Smooth muscle cell (in vitro differentiated cells): ENCODE results near the gene AIG1. TPM values are rescaled to one million over a fixed set of nuclear protein-coding genes. Genes with fewer than 3 reads are reported as not detected.
"Not testable (repeated sequence)": the region's sequence is repeated elsewhere in the genome, so short reads cannot be mapped to it uniquely, and the experiment has no call there.

Source experiments
- DNase-seq: peaks from one replicate; lab custom pipeline; 2025; ENCODE audit not compliant: unreplicated experiment; lab: John Stamatoyannopoulos, UW
- H2AFZ ChIP-seq: fragments of 200-600 bp; sonication (generic); 2 replicates; pipeline ENCODE4 v1.6.0; 2016; ENCODE audit warnings: antibody characterized with exemption, low read depth, mild to moderate bottlenecking
- H3F3A ChIP-seq: fragments of 200-600 bp; sonication (generic); 2 replicates; pipeline ENCODE4 v1.6.0; 2017; ENCODE audit warnings: antibody characterized with exemption, low read depth
- H3K27ac ChIP-seq: fragments of 200-600 bp; sonication (generic); 2 replicates; pipeline ENCODE4 v1.5.1; 2016; ENCODE audit warnings: low read depth, mild to moderate bottlenecking
- H3K27me3 ChIP-seq: fragments of 200-600 bp; sonication (generic); 2 replicates; pipeline ENCODE4 v1.6.1; 2016; ENCODE audit warnings: low read depth, mild to moderate bottlenecking
- H3K36me3 ChIP-seq: fragments of 200-600 bp; sonication (generic); 2 replicates; pipeline ENCODE4 v1.5.1; 2016; ENCODE audit warnings: low read depth
- H3K4me1 ChIP-seq: fragments of 200-600 bp; sonication (generic); 2 replicates; pipeline ENCODE4 v1.5.1; 2016; ENCODE audit warnings: low read depth
- H3K4me2 ChIP-seq: fragments of 200-600 bp; sonication (generic); 2 replicates; pipeline ENCODE4 v1.6.0; 2016; ENCODE audit warnings: mild to moderate bottlenecking
- H3K4me3 ChIP-seq: fragments of 200-600 bp; sonication (generic); 2 replicates; pipeline ENCODE4 v1.5.1; 2016; ENCODE audit warnings: mild to moderate bottlenecking
- H3K79me2 ChIP-seq: fragments of 200-600 bp; sonication (generic); 2 replicates; pipeline ENCODE4 v1.6.0; 2016; ENCODE audit warnings: low read depth, mild to moderate bottlenecking
- H3K9ac ChIP-seq: fragments of 200-600 bp; sonication (generic); 2 replicates; pipeline ENCODE4 v1.6.0; 2016; ENCODE audit warnings: low read depth
- H3K9me3 ChIP-seq: fragments of 200-600 bp; sonication (generic); replicated peaks from 2 replicates; pipeline ENCODE4 v1.5.1; 2016; ENCODE audit warnings: low read depth
- H4K20me1 ChIP-seq: fragments of 200-600 bp; sonication (generic); 2 replicates; pipeline ENCODE4 v1.6.0; 2016; ENCODE audit warnings: low read depth
- whole genome bisulfite sequencing: methylation state at CpG from one replicate; pipeline ENCODE4 v1.1.7; 2016; ENCODE audit warnings: low lambda C conversion rate; 5-methylcytosine and 5-hydroxymethylcytosine counted together
- polyA plus RNA-seq: library from polyadenylated mRNA; unstranded; fragments of >200 nt; fragmentation: Nextera tagmentation; extraction: Ambion mirVana; gene quantifications from 2 replicates; pipeline ENCODE4 v1.2.1, GENCODE V29; 2016
- total RNA-seq: library from RNA; depleted of rRNA; stranded (reverse); fragments of >200 nt; gene quantifications from 2 replicates; pipeline ENCODE4 v1.2.3, GENCODE V29; 2014
- TF ChIP-seq, protein P1 (sequence below): fragments of 200-600 bp; sonication (generic); IDR thresholded peaks from 2 replicates; pipeline ENCODE4 v1.5.1; 2017; ENCODE audit warnings: borderline replicate concordance, mild to moderate bottlenecking, antibody characterized with exemption; ENCODE audit not compliant: insufficient read depth, poor library complexity, severe bottlenecking

The AIG1 gene
- total and polyA plus RNA-seq, 2 experiments from 2014 or later = 9.1 to 25.9 TPM

DNA sequence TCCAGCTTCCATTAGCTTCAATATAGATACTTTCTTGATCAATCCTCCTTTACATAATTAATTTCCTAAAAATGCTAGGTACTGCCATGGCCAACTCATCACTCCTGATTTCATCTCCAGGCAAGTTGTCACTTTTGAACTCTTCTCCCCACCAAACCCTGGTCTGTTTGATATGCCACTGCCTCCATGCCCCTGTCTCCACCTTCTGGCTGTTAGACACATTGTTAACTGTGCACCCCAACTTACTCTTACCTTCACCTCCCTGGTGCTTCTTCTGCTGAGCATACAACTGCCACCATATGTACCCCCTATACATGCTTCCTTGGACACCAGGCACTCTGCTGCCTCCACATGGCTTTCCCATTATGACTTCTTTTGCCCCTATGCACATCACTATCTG is 21.9 kb upstream of the AIG1 start:
- no peak for DNase-seq
- no peaks in the 10 kb centered on the region for H3K36me3 ChIP-seq
- H3F3A ChIP-seq = no peaks in the 10 kb centered on the region
- H3K9me3 ChIP-seq = no peaks in the 10 kb centered on the region
- no peak overlapping the region for H3K4me3 ChIP-seq
- H3K4me2 ChIP-seq = no peak overlapping the region
- TF ChIP-seq, protein P1, sequence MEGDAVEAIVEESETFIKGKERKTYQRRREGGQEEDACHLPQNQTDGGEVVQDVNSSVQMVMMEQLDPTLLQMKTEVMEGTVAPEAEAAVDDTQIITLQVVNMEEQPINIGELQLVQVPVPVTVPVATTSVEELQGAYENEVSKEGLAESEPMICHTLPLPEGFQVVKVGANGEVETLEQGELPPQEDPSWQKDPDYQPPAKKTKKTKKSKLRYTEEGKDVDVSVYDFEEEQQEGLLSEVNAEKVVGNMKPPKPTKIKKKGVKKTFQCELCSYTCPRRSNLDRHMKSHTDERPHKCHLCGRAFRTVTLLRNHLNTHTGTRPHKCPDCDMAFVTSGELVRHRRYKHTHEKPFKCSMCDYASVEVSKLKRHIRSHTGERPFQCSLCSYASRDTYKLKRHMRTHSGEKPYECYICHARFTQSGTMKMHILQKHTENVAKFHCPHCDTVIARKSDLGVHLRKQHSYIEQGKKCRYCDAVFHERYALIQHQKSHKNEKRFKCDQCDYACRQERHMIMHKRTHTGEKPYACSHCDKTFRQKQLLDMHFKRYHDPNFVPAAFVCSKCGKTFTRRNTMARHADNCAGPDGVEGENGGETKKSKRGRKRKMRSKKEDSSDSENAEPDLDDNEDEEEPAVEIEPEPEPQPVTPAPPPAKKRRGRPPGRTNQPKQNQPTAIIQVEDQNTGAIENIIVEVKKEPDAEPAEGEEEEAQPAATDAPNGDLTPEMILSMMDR = no peak
- H3K9ac ChIP-seq = no peak overlapping the region
- H3K27ac ChIP-seq = no peak overlapping the region
- H4K20me1 ChIP-seq = no peaks in the 10 kb centered on the region
- no peaks in the 10 kb centered on the region for H3K79me2 ChIP-seq
- peaks cover 8% of the 10 kb centered on the region for H3K4me1 ChIP-seq
- H3K27me3 ChIP-seq = peaks cover 5% of the 10 kb centered on the region
- no peak overlapping the region for H2AFZ ChIP-seq

DNA sequence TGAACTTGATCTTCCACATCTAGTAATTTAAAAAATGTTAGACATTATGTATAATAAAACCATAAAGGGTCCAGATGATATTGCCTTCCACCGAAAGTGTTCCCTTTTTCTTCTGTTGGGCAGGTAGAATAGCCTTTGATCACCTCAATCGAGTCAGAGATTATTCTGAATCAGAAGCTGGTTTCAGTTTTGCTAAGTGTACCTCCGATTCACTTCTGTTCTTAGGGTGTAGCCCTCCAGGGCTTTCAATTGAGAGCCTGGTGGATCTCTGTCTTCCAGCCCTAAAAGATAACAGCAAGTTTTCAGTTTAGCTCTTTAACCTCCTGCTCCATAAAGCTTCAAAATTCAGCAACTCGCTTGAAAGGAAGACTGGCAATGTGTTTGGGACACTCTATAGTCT is 21.1 kb upstream of the AIG1 start:
- no peaks in the 10 kb centered on the region for H3K9me3 ChIP-seq
- no peak overlapping the region for H3K27ac ChIP-seq
- H3K4me1 ChIP-seq = peaks cover 8% of the 10 kb centered on the region
- H3K27me3 ChIP-seq = peaks cover 5% of the 10 kb centered on the region
- no peaks in the 10 kb centered on the region for H3F3A ChIP-seq
- H3K79me2 ChIP-seq = no peaks in the 10 kb centered on the region
- H3K36me3 ChIP-seq = no peaks in the 10 kb centered on the region
- no peak overlapping the region for H3K4me3 ChIP-seq
- no peak overlapping the region for H3K4me2 ChIP-seq
- no peaks in the 10 kb centered on the region for H4K20me1 ChIP-seq
- DNase-seq = no peak
- no peak overlapping the region for H2AFZ ChIP-seq
- no peak overlapping the region for H3K9ac ChIP-seq
- WGBS = 88% methylated on average over 4 of the region's 4 CpGs
- TF ChIP-seq, protein P1 = no peak

DNA sequence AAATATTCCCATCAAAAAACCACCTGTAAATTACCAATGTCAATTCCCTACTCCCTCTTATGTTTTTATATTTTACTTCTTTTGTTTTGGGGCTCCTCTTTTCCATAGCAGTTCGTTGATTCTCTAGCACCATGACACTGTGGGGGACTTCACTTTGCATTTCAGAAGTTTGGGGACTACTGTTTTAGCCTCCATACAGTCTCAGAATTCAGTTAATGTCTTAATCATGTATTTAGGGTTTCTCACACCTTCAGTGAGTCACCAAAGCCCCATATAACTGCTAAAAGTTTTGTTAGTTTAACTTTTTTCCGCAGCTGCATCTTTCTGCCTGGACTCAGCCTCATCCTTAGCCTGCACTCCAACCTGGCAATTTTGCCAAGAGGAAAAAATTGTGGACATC is 20.7 kb upstream of the AIG1 start:
- peaks cover 8% of the 10 kb centered on the region for H3K4me1 ChIP-seq
- no peaks in the 10 kb centered on the region for H3K79me2 ChIP-seq
- no peaks in the 10 kb centered on the region for H3K36me3 ChIP-seq
- H3K4me2 ChIP-seq = no peak overlapping the region
- no peaks in the 10 kb centered on the region for H3F3A ChIP-seq
- H3K9me3 ChIP-seq = no peaks in the 10 kb centered on the region
- TF ChIP-seq, protein P1 = no peak
- H4K20me1 ChIP-seq = no peaks in the 10 kb centered on the region
- DNase-seq = no peak
- 79% methylated on average over 2 of the region's 2 CpGs for WGBS
- H2AFZ ChIP-seq = no peak overlapping the region
- no peak overlapping the region for H3K9ac ChIP-seq
- H3K27me3 ChIP-seq = peaks cover 5% of the 10 kb centered on the region
- H3K4me3 ChIP-seq = no peak overlapping the region
- H3K27ac ChIP-seq = no peak overlapping the region

DNA sequence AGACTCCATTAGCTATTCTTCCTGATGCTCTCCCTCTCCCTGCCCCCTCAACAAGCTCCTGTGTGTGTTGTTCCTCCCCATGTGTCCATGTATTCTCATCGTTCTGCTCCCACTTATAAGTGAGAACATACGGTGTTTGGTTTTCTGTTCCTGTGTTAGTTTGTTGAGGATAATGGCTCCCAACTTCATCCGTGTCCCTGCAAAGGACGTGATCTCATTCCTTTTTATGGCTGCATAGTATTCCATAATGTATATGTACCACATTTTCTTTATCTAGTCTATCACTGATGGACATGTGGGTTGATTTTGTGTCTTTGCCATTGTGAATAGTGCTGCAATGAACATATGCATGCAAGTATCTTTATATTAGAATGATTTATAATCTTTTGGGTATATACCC is 16.3 kb upstream of the AIG1 start:
- not testable (repeated sequence) for H3K27ac ChIP-seq, H3K79me2 ChIP-seq, H3K4me3 ChIP-seq, H3F3A ChIP-seq, H3K9me3 ChIP-seq, H4K20me1 ChIP-seq, H2AFZ ChIP-seq, H3K36me3 ChIP-seq, H3K27me3 ChIP-seq, H3K4me2 ChIP-seq, DNase-seq, H3K4me1 ChIP-seq, H3K9ac ChIP-seq
- 95% methylated on average over 4 of the region's 4 CpGs for WGBS
